Tibial nerve (tissue), 4 donors: ENCODE data around the gene NIPAL4. TPM values are rescaled to one million over a fixed set of nuclear protein-coding genes. Genes with fewer than 3 reads are reported as not detected.
A peak's percentile ranks its signal among the peaks of the same experiment; 100 is the strongest.
"Not testable (repeated sequence)": the region's sequence is repeated elsewhere in the genome, so short reads cannot be mapped to it uniquely, and the experiment has no call there.

Source experiments
- DNase-seq, 2 donors: peaks; one replicate each; pipeline ENCODE4 v3.0.0-alpha.2; 2019; ENCODE audit warnings: low spot score in 2 of 2
- H3K27ac ChIP-seq, 4 donors: fragments of 200-600 bp; sonication (generic) in 3 of 4; one replicate each; pipeline ENCODE4 v1.5.1; 2017 to 2019; ENCODE audit warnings: mild to moderate bottlenecking in 1 of 4
- H3K27me3 ChIP-seq, 2 donors: fragments of 200-600 bp; sonication (generic) in 1 of 2; one replicate each; pipeline versions ENCODE4 v1.5.1 to v1.6.0; 2017 to 2019
- H3K36me3 ChIP-seq, 3 donors: fragments of 200-600 bp; sonication (generic); one replicate each; pipeline ENCODE4 v1.5.1; 2018 to 2019
- H3K4me1 ChIP-seq, 4 donors: fragments of 200-600 bp; sonication (generic) in 3 of 4; one replicate each; pipeline ENCODE4 v1.5.1; 2017 to 2019
- H3K4me3 ChIP-seq, 4 donors: fragments of 200-600 bp; sonication (generic) in 3 of 4; one replicate each; pipeline ENCODE4 v1.5.1; 2017 to 2019; ENCODE audit warnings: mild to moderate bottlenecking in 1 of 4, moderate library complexity in 1 of 4
- H3K9me3 ChIP-seq, 4 donors: fragments of 200-600 bp; sonication (generic) in 3 of 4; one replicate each; pipeline ENCODE4 v1.5.1; 2017 to 2019
- CTCF ChIP-seq, 5 experiments: fragments of 200-600 bp in 3 of 5; fragments of 450-650 bp in 2 of 5; sonication (generic) in 3 of 5; IDR thresholded peaks; one replicate each; pipeline ENCODE4 v1.5.1; 2016 to 2019; ENCODE audit warnings: antibody characterized with exemption in 5 of 5, mild to moderate bottlenecking in 3 of 5, moderate library complexity in 2 of 5
- EP300 ChIP-seq, 2 donors: sonication (generic); formaldehyde crosslinking; IDR thresholded peaks; one replicate each; pipeline ENCODE4 v1.6.1; 2017; ENCODE audit warnings: antibody characterized with exemption in 2 of 2, mild to moderate bottlenecking in 1 of 2
- POLR2A ChIP-seq, 2 donors: fragments of 450-650 bp; IDR thresholded peaks; one replicate each; pipeline ENCODE4 v1.6.1; 2017; ENCODE audit warnings: antibody characterized with exemption in 2 of 2, mild to moderate bottlenecking in 2 of 2, moderate library complexity in 2 of 2
- WGBS, 2 donors: methylation state at CpG; one replicate each; pipeline ENCODE4 v1.1.5; 2018; 5-methylcytosine and 5-hydroxymethylcytosine counted together
- total RNA-seq, 4 donors: library from RNA; depleted of rRNA; stranded (reverse); fragments of >200 nt; gene quantifications; one replicate each; pipeline ENCODE4 v1.1.0, GENCODE V29; 2016

The NIPAL4 gene
- 1 to 10 TPM in 2 of 4 donors, under 1 TPM in 1, not detected in 1; 0.84 to 5.7 (median 2.4) TPM for total RNA-seq

GRCh38 chr5:157459715-157460599, at the start of gene NIPAL4:
Gene NIPAL4 (plus strand): TSS chr5:157460213. CDS start chr5:157460321, 108 bp downstream.
- peaks cover 0 to 20% of the 10 kb centered on the region in 2 donors for H3K27me3 ChIP-seq
- no peaks in the 10 kb centered on the region for H3K36me3 ChIP-seq
- no peaks in the 10 kb centered on the region for H3K9me3 ChIP-seq
- peak within 1 kb of the TSS in 1 of 4 donors; percentile 35 for H3K27ac ChIP-seq
- peaks cover 0 to 26% (median 11%) of the 10 kb centered on the region in 4 donors for H3K4me1 ChIP-seq
- TF ChIP-seq EP300 (IDR thresholded peaks at IDR 0.05) (no peak), POLR2A (IDR thresholded peaks at IDR 0.05) (no peak)
- DNase-seq = no peak
- peak within 1 kb of the TSS; percentile 28 to 54 (median 53) for H3K4me3 ChIP-seq
- WGBS, 2 donors = 2 to 14% methylated on average over 18 to 29 of the region's 54 CpGs

- Histone ChIP-seq H3K4me1 (no peaks in the 10 kb centered on the region), H3K4me3 (no peak overlapping the region), H3K27me3 (no peaks in the 10 kb centered on the region), H3K27ac (no peak overlapping the region), H3K36me3 (no peaks in the 10 kb centered on the region), H3K9me3 (peaks cover 0 to 17% (median 2%) of the 10 kb centered on the region in 4 donors)
- no peak for DNase-seq
- TF ChIP-seq EP300 (IDR thresholded peaks at IDR 0.05) (no peak), CTCF (IDR thresholded peaks at IDR 0.05) (no peak), POLR2A (IDR thresholded peaks at IDR 0.05) (no peak)
These were observed 44.2 kb upstream of the NIPAL4 start for GRCh38 chr5:157415838-157416237.

GRCh38 chr5:157419521-157419920, 40.5 kb upstream of the NIPAL4 start:
- not testable (repeated sequence) for DNase-seq, H3K27ac ChIP-seq, H3K27me3 ChIP-seq, H3K4me1 ChIP-seq, H3K36me3 ChIP-seq, H3K4me3 ChIP-seq
- H3K9me3 ChIP-seq = peaks cover 0 to 19% (median 2%) of the 10 kb centered on the region in 4 donors
- 98% methylated on average over 18 to 25 of the region's 30 CpGs for WGBS, 2 donors

- WGBS, 2 donors = 92 to 94% methylated on average over 5 of the region's 5 CpGs
- not testable (repeated sequence) for H3K27me3 ChIP-seq
These were observed 30.1 kb upstream of the NIPAL4 start for GRCh38 chr5:157429920-157430319.

GRCh38 chr5:157431544-157432200, 28.3 kb upstream of the NIPAL4 start:
- no peak overlapping the region for H3K27ac ChIP-seq
- H3K27me3 ChIP-seq = no peaks in the 10 kb centered on the region
- H3K4me1 ChIP-seq = peaks cover 0 to 7% (median 0%) of the 10 kb centered on the region in 4 donors
- WGBS, 2 donors = 28 to 31% methylated on average over 4 of the region's 4 CpGs
- H3K9me3 ChIP-seq = no peaks in the 10 kb centered on the region
- no peak overlapping the region for H3K4me3 ChIP-seq
- TF ChIP-seq POLR2A (IDR thresholded peaks at IDR 0.05) = no peak
- peak; percentile 45 to 73 (median 47) for TF ChIP-seq CTCF (IDR thresholded peaks at IDR 0.05)
- no peak for TF ChIP-seq EP300 (IDR thresholded peaks at IDR 0.05)
- no peaks in the 10 kb centered on the region for H3K36me3 ChIP-seq
- DNase-seq = peak in 1 of 2 donors; percentile 72

More at GRCh38 chr5:157429920-157430319, 30.1 kb upstream of the NIPAL4 start:
- not testable (repeated sequence) for H3K9me3 ChIP-seq, H3K4me1 ChIP-seq, DNase-seq, H3K27ac ChIP-seq, H3K36me3 ChIP-seq, H3K4me3 ChIP-seq

DNA sequence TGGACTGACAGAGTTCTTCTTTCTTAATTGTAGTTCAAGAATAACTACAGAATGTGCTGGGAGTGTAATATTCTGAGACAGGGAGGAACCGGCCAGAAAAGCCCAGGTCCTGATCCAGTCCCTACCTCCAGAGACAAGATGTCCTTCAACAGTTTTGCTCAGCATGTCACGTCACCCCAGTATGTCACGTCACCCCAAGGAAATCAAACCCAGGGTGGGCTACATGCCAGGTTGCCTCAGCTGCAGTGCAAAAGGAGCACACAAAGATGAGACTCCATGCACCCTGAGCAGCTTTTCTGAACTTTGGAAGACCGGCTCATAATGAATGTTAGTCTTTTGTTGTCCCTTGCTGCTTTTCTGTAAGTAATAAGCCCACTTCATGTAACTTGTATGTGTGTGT, 25.9 kb upstream of the NIPAL4 start:
- no peak for TF ChIP-seq EP300 (IDR thresholded peaks at IDR 0.05)
- no peak for TF ChIP-seq CTCF (IDR thresholded peaks at IDR 0.05)
- no peak for TF ChIP-seq POLR2A (IDR thresholded peaks at IDR 0.05)
- Histone ChIP-seq H3K27me3 (no peaks in the 10 kb centered on the region), H3K4me3 (no peak overlapping the region), H3K4me1 (peaks cover 0 to 7% (median 0%) of the 10 kb centered on the region in 4 donors), H3K9me3 (no peaks in the 10 kb centered on the region), H3K27ac (no peak overlapping the region), H3K36me3 (no peaks in the 10 kb centered on the region)
- no peak for DNase-seq
- 84 to 85% methylated on average over 4 of the region's 4 CpGs for WGBS, 2 donors
